ENCODE data around the gene TBC1D5. TPM values are rescaled to one million over a fixed set of nuclear protein-coding genes. Genes with fewer than 3 reads are reported as not detected.

Gene TBC1D5
- total RNA-seq, 1 experiment from 2014 or later: 33.9 TPM

DNA sequence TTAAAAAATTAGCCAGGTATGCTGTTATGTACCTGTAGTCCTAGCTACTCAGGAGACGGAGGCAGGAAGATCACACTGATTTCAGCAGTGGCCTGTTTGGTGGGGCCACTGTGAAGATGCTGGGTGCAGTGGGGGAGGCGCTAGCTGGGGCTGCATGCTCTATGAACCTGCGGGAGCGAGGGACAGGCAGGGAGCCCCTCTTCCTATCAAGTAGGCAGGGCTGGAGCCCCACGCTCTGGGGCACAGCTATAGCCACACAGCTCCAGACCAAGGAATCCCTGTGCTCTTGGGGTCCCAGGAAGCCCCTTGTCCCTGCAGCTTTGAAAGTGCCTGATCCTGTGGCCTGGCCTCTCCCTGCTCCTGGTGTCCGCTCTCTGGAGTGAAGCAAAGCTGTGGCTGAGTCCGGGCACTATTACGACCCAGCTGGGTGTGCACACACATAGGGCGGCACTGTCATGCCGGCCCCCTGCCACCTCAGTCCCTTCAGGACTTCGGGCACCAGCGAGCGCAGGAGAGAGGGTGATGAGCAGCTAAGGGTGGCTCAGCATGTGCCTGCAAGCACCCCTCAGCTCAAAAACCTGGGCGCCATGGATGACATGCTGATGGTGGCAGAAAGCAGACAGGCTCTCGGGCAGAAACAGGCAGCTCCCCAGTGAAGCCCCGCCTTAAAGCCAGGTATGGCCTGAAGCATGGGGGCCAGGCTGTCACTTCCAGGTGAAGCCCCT, 262.6 kb downstream of the TBC1D5 start:
- POLR2A ChIA-PET: no interaction called here

More for the DNA sequence above, 262.6 kb downstream of the TBC1D5 start:
- Histone ChIP-seq H3K9ac (ENCODE audit: low read length) (no peak overlapping the region), H2AFZ (ENCODE audit: low read depth, low read length, poor library complexity, severe bottlenecking) (no peak overlapping the region), H3K4me2 (ENCODE audit: low read length) (no peak overlapping the region), H4K20me1 (ENCODE audit: insufficient read depth) (no peaks in the 10 kb centered on the region), H3K4me1 (ENCODE audit: control insufficient read depth in 1 of 2, insufficient read depth in 2 of 2, low read length in 2 of 2) (no peaks in the 10 kb centered on the region), H3K79me2 (ENCODE audit: insufficient read depth, low read length) (no peaks in the 10 kb centered on the region), H3K9me2 (ENCODE audit: insufficient read depth) (no peaks in the 10 kb centered on the region), H3K36me3 (ENCODE audit: control insufficient read depth in 1 of 2, insufficient read depth in 2 of 2, low read length in 2 of 2) (no peaks in the 10 kb centered on the region), H3K27ac (ENCODE audit: low read depth, low read length) (no peak overlapping the region), H3K27me3 (ENCODE audit: insufficient read depth, low read length) (no peaks in the 10 kb centered on the region), H3K9me3 (ENCODE audit: control insufficient read depth in 1 of 2, insufficient read depth in 1 of 2, low read depth in 1 of 2, low read length in 2 of 2) (no peaks in the 10 kb centered on the region), H3K4me3 (replicated peaks in 1 of 2; ENCODE audit: low read depth in 1 of 2, low read length in 2 of 2) (no peak overlapping the region)
- BruUV-seq (replicated peaks): no TSS peak
- no peak for TF ChIP-seq TCF7L2 (IDR thresholded peaks at IDR 0.05; ENCODE audit: borderline replicate concordance, extremely low read depth, insufficient read depth, insufficient read length)
- TF ChIP-seq YY1 (IDR thresholded peaks at IDR 0.05; ENCODE audit: extremely low read depth, insufficient replicate concordance, low read depth, low read length): no peak
- no peak for TF ChIP-seq CBX3 (IDR thresholded peaks at IDR 0.05; ENCODE audit: low read depth)
- TF ChIP-seq, protein P1, sequence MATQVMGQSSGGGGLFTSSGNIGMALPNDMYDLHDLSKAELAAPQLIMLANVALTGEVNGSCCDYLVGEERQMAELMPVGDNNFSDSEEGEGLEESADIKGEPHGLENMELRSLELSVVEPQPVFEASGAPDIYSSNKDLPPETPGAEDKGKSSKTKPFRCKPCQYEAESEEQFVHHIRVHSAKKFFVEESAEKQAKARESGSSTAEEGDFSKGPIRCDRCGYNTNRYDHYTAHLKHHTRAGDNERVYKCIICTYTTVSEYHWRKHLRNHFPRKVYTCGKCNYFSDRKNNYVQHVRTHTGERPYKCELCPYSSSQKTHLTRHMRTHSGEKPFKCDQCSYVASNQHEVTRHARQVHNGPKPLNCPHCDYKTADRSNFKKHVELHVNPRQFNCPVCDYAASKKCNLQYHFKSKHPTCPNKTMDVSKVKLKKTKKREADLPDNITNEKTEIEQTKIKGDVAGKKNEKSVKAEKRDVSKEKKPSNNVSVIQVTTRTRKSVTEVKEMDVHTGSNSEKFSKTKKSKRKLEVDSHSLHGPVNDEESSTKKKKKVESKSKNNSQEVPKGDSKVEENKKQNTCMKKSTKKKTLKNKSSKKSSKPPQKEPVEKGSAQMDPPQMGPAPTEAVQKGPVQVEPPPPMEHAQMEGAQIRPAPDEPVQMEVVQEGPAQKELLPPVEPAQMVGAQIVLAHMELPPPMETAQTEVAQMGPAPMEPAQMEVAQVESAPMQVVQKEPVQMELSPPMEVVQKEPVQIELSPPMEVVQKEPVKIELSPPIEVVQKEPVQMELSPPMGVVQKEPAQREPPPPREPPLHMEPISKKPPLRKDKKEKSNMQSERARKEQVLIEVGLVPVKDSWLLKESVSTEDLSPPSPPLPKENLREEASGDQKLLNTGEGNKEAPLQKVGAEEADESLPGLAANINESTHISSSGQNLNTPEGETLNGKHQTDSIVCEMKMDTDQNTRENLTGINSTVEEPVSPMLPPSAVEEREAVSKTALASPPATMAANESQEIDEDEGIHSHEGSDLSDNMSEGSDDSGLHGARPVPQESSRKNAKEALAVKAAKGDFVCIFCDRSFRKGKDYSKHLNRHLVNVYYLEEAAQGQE (IDR thresholded peaks at IDR 0.05; ENCODE audit: low read depth): no peak
- no peak for TF ChIP-seq JUND (IDR thresholded peaks at IDR 0.05)
- TF ChIP-seq EZH2 (IDR thresholded peaks at IDR 0.05): no peak
- no peak for TF ChIP-seq FOSL1 (IDR thresholded peaks at IDR 0.05; ENCODE audit: low read depth)
- no peak for TF ChIP-seq POLR2A (IDR thresholded peaks at IDR 0.05; ENCODE audit: borderline replicate concordance, extremely low read depth, insufficient read depth, insufficient read length)
- no peak for TF ChIP-seq POLR2AphosphoS5 (IDR thresholded peaks at IDR 0.05; ENCODE audit: low read depth, low read length)
- TF ChIP-seq, protein P2, sequence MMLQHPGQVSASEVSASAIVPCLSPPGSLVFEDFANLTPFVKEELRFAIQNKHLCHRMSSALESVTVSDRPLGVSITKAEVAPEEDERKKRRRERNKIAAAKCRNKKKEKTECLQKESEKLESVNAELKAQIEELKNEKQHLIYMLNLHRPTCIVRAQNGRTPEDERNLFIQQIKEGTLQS (IDR thresholded peaks at IDR 0.05): no peak
- TF ChIP-seq, protein P3, sequence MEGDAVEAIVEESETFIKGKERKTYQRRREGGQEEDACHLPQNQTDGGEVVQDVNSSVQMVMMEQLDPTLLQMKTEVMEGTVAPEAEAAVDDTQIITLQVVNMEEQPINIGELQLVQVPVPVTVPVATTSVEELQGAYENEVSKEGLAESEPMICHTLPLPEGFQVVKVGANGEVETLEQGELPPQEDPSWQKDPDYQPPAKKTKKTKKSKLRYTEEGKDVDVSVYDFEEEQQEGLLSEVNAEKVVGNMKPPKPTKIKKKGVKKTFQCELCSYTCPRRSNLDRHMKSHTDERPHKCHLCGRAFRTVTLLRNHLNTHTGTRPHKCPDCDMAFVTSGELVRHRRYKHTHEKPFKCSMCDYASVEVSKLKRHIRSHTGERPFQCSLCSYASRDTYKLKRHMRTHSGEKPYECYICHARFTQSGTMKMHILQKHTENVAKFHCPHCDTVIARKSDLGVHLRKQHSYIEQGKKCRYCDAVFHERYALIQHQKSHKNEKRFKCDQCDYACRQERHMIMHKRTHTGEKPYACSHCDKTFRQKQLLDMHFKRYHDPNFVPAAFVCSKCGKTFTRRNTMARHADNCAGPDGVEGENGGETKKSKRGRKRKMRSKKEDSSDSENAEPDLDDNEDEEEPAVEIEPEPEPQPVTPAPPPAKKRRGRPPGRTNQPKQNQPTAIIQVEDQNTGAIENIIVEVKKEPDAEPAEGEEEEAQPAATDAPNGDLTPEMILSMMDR (IDR thresholded peaks at IDR 0.05 in 2 of 3, conservative IDR thresholded peaks at IDR 0.05 in 1 of 3; ENCODE audit: borderline replicate concordance in 1 of 3, insufficient read depth in 1 of 3, low read depth in 2 of 3, low read length in 2 of 3): no peak
- no peak for TF ChIP-seq SIN3A (IDR thresholded peaks at IDR 0.05; ENCODE audit: low read depth)
- ChIA-PET CTCF (no interaction called here), RAD21 (ENCODE audit: low non-redundant PET in 1 of 2, low total read pairs in 2 of 2, uncharacterized antibody in 2 of 2, unreplicated experiment in 2 of 2) (no interaction called here)
- intact Hi-C loops (cut with micrococcal nuclease): no loop called here
- no peak for DNase-seq (ENCODE audit: low read depth, low spot score)
- no peak for ATAC-seq

Data from HCT116 (cell line).